Erythroblast (primary cell): Measurements from ENCODE around the gene EXOC6B.

Experiments
- GATA1 ChIP-seq: IDR thresholded peaks from 2 replicates; pipeline ENCODE4 v1.6.1; 2011; ENCODE audit warnings: low read depth, mild to moderate bottlenecking, control low read depth, low read length, moderate library complexity
- POLR2A ChIP-seq: IDR thresholded peaks from 2 replicates; pipeline ENCODE4 v1.6.1; 2011; ENCODE audit warnings: mild to moderate bottlenecking, low read length

- TF ChIP-seq POLR2A (no peak), GATA1 (no peak)
These were observed 627.1 kb downstream of the EXOC6B start for GRCh38 chr2:72198532-72199241.
